Measurements from ENCODE around the gene GABPB1.

- TF ChIP-seq CTCF (IDR thresholded peaks at IDR 0.05) (no peak), POLR2A (IDR thresholded peaks at IDR 0.05) (no peak)
Observed at GRCh38 chr15:50275091-50275490, 79.9 kb downstream of the GABPB1 start.

Measured in testis (tissue), 2 donors.